Natural killer cell (primary cell): ENCODE measurements around the gene TNFSF8. TPM values are rescaled to one million over a fixed set of nuclear protein-coding genes. Genes with fewer than 3 reads are reported as not detected.

Experiments used
- ATAC-seq, 3 donors: fragments of 150-1000 bp in 2 of 3; fragments of 200-7000 bp in 1 of 3; cut with Tn5 transposase; 1 replicate in 1 of 3; 2 replicates in 2 of 3; pipeline ENCODE4 v1.10.0; 2021; ENCODE audit warnings: mild to moderate bottlenecking in 2 of 3, moderate library complexity in 2 of 3
- DNase-seq, 2 donors: peaks; one replicate each; pipeline versions ENCODE4 v3.0.0 to v3.0.0-alpha.2; 2013 to 2021; ENCODE audit warnings: mixed read lengths in 1 of 2
- H3K27ac ChIP-seq: one replicate; pipeline ENCODE4 v1.5.1; 2013; ENCODE audit warnings: mild to moderate bottlenecking, low read length
- H3K27me3 ChIP-seq: one replicate; pipeline ENCODE4 v1.6.1; 2013; ENCODE audit warnings: low read length; ENCODE audit not compliant: control insufficient read depth, insufficient read depth
- H3K36me3 ChIP-seq: one replicate; pipeline ENCODE4 v1.6.1; 2013; ENCODE audit warnings: low read length; ENCODE audit not compliant: control insufficient read depth, insufficient read depth
- H3K4me1 ChIP-seq: one replicate; pipeline ENCODE4 v1.6.1; 2013; ENCODE audit warnings: low read length; ENCODE audit not compliant: control insufficient read depth, insufficient read depth
- H3K4me3 ChIP-seq: one replicate; pipeline ENCODE4 v1.5.1; 2013; ENCODE audit warnings: low read length
- H3K9me3 ChIP-seq: one replicate; pipeline ENCODE4 v1.6.1; 2013; ENCODE audit warnings: low read length; ENCODE audit not compliant: control insufficient read depth, insufficient read depth
- H3K27ac Mint-ChIP-seq, 2 donors: one replicate each; pipeline ENCODE4 v1.8.0; 2022; ENCODE audit warnings: mild to moderate bottlenecking in 2 of 2, mixed read lengths in 2 of 2, moderate library complexity in 1 of 2
- H3K27me3 Mint-ChIP-seq, 2 donors: one replicate each; pipeline ENCODE4 v1.8.0; 2022; ENCODE audit warnings: low read depth in 2 of 2, mixed read lengths in 2 of 2
- H3K36me3 Mint-ChIP-seq: one replicate; pipeline ENCODE4 v1.8.0; 2022; ENCODE audit warnings: mixed read lengths
- H3K4me1 Mint-ChIP-seq, 2 donors: one replicate each; pipeline ENCODE4 v1.8.0; 2022; ENCODE audit warnings: mixed read lengths in 2 of 2
- H3K4me3 Mint-ChIP-seq: one replicate; pipeline ENCODE4 v1.8.0; 2022; ENCODE audit warnings: mild to moderate bottlenecking, moderate library complexity, mixed read lengths
- H3K9me3 Mint-ChIP-seq, 2 donors: one replicate each; pipeline ENCODE4 v1.8.0; 2022; ENCODE audit warnings: mixed read lengths in 2 of 2
- CTCF ChIP-seq: fragments of 200-600 bp; IDR thresholded peaks from one replicate; pipeline ENCODE4 v1.8.0; 2022; ENCODE audit warnings: antibody characterized with exemption
- WGBS: methylation state at CpG from one replicate; pipeline ENCODE4 v1.1.7; 2013; ENCODE audit warnings: missing lambda C conversion rate; ENCODE audit not compliant: insufficient coverage; 5-methylcytosine and 5-hydroxymethylcytosine counted together
- intact Hi-C: fragments of 100-400 bp; cut with micrococcal nuclease; formaldehyde crosslinking; loops from one replicate; pipeline ENCODE4 v1.14.2; 2022
- total RNA-seq, 4 donors: library from RNA; stranded (reverse); fragments of 120-200 nt in 1 of 4; gene quantifications; one replicate each; pipeline versions ENCODE4 v1.2.3 to v1.2.4, GENCODE V29; 2013 to 2022

Gene TNFSF8
- total RNA-seq, 3 donors from 2014 or later (not counting 1 experiment from before 2014, with no cell fraction given) = 4.2 to 6.0 (median 4.8) TPM

- Mint-ChIP-seq H3K36me3 (no peaks in the 10 kb centered on the region), H3K27ac (no peak overlapping the region), H3K4me1 (peaks cover 7 to 42% of the 10 kb centered on the region in 2 donors), H3K27me3 (no peaks in the 10 kb centered on the region), H3K9me3 (no peaks in the 10 kb centered on the region), H3K4me3 (no peak overlapping the region)
- Histone ChIP-seq H3K36me3 (peaks cover 3% of the 10 kb centered on the region), H3K4me3 (no peak overlapping the region), H3K27me3 (no peaks in the 10 kb centered on the region), H3K27ac (no peak overlapping the region), H3K4me1 (peaks cover 56% of the 10 kb centered on the region), H3K9me3 (no peaks in the 10 kb centered on the region)
- intact Hi-C loops = no loop called here
- TF ChIP-seq CTCF = no peak
- DNase-seq (no peak), ATAC-seq (no peak)
These were observed 30.4 kb downstream of the TNFSF8 start for GRCh38 chr9:114899995-114900394.

- H3K36me3 ChIP-seq = peaks cover 3% of the 10 kb centered on the region
- no peak for TF ChIP-seq CTCF
- no peaks in the 10 kb centered on the region for H3K9me3 ChIP-seq
- no peak for ATAC-seq
- H3K4me1 ChIP-seq = peaks cover 60% of the 10 kb centered on the region
- Mint-ChIP-seq H3K4me3 (no peak overlapping the region), H3K27me3 (no peaks in the 10 kb centered on the region), H3K9me3 (no peaks in the 10 kb centered on the region), H3K27ac (no peak overlapping the region), H3K36me3 (no peaks in the 10 kb centered on the region), H3K4me1 (peaks cover 11 to 41% of the 10 kb centered on the region in 2 donors)
- 96% methylated on average over 2 of the region's 2 CpGs for WGBS
- H3K27ac ChIP-seq = peak overlapping the region; percentile 8
- H3K4me3 ChIP-seq = no peak overlapping the region
- no peaks in the 10 kb centered on the region for H3K27me3 ChIP-seq
- no peak for DNase-seq
- intact Hi-C loops = no loop called here
These were observed 30.9 kb downstream of the TNFSF8 start for GRCh38 chr9:114899461-114899860.

GRCh38 chr9:114898741-114899140 lies 31.6 kb downstream of the TNFSF8 start:
- H3K4me3 ChIP-seq = no peak overlapping the region
- WGBS = 0% methylated on average over 9 of the region's 9 CpGs
- H3K4me1 ChIP-seq = peaks cover 65% of the 10 kb centered on the region
- no peaks in the 10 kb centered on the region for H3K27me3 Mint-ChIP-seq
- intact Hi-C loops = no loop called here
- no peak overlapping the region for H3K27ac Mint-ChIP-seq
- no peaks in the 10 kb centered on the region for H3K9me3 Mint-ChIP-seq
- peaks cover 3% of the 10 kb centered on the region for H3K36me3 ChIP-seq
- H3K27me3 ChIP-seq = no peaks in the 10 kb centered on the region
- ATAC-seq (peak; percentile 63 to 89 (median 81)), DNase-seq (peak; percentile 47 to 91)
- peak overlapping the region; percentile 49 for H3K27ac ChIP-seq
- no peak for TF ChIP-seq CTCF
- H3K9me3 ChIP-seq = no peaks in the 10 kb centered on the region
- H3K4me1 Mint-ChIP-seq = peaks cover 11 to 34% of the 10 kb centered on the region in 2 donors
- H3K36me3 Mint-ChIP-seq = no peaks in the 10 kb centered on the region
- H3K4me3 Mint-ChIP-seq = no peak overlapping the region

- Mint-ChIP-seq H3K4me1 (peaks cover 11 to 18% of the 10 kb centered on the region in 2 donors), H3K27ac (no peak overlapping the region), H3K4me3 (no peak overlapping the region), H3K36me3 (no peaks in the 10 kb centered on the region), H3K9me3 (no peaks in the 10 kb centered on the region), H3K27me3 (no peaks in the 10 kb centered on the region)
- no peak for DNase-seq
- Histone ChIP-seq H3K36me3 (no peaks in the 10 kb centered on the region), H3K4me1 (peaks cover 54% of the 10 kb centered on the region), H3K27me3 (no peaks in the 10 kb centered on the region), H3K4me3 (no peak overlapping the region), H3K27ac (no peak overlapping the region), H3K9me3 (no peaks in the 10 kb centered on the region)
- intact Hi-C loops = no loop called here
- ATAC-seq = no peak
- 93% methylated on average over 3 of the region's 3 CpGs for WGBS
- TF ChIP-seq CTCF = no peak
These were observed 33.2 kb downstream of the TNFSF8 start for GRCh38 chr9:114897196-114897595.
